ENCODE measurements around the gene KRT78. TPM values are rescaled to one million over a fixed set of nuclear protein-coding genes. Genes with fewer than 3 reads are reported as not detected.
A peak's percentile ranks its signal among the peaks of the same experiment; 100 is the strongest.
"Not testable (repeated sequence)": the region's sequence is repeated elsewhere in the genome, so short reads cannot be mapped to it uniquely, and the experiment has no call there.

The KRT78 gene
- total and polyA plus RNA-seq, 8 donors = 0.27 to 1.1 (median 0.45) TPM; not detected in 4

DNA sequence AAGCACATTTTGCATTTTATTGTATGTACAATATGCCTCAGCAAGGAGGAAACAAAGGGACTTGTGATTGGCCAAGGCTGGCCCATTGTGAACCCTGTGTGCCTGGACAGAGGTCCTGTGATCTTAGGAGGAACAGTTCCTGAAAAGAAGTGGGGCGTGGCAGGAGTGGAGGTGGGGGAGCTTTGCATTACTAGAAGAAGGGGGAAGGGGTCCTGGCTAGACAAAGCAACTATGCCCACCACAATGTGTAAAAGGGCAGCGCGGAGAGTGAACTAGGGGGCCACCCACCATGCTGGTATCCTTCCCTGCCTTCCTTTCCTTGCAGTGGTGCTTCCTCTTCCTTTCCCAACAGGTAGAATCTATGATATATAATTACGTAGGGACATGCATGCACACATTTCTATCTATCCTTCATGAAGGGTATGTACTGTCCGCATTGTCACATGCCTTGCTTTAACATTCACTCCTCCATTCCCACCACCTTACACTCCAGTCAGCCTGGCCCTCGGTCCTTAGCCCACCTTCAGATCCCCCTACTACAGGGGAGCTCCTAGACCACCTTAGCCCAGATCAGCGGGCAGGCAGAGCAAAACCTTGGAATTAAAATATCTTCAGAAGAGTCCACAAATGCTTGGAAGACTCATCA lies 43.5 kb upstream of the KRT78 start:
- Histone ChIP-seq H3K4me3 (no peak overlapping the region), H3K27ac (no peak overlapping the region), H3K27me3 (no peaks in the 10 kb centered on the region), H3K9me3 (no peaks in the 10 kb centered on the region), H3K36me3 (peaks cover 0 to 7% (median 0%) of the 10 kb centered on the region in 3 donors), H3K4me1 (peaks cover 6 to 18% (median 16%) of the 10 kb centered on the region in 3 donors)
- FAIRE-seq (no peak), ATAC-seq (no peak), DNase-seq (no peak)
- 84 to 89% methylated on average over 5 to 7 of the region's 7 CpGs for WGBS, 2 donors
- intact Hi-C loops (cut with DNase I) = loop anchor here in 1 of 3 donors (10.0 kb wide), 1 partner anchor 82 kb away; no protein-coding TSS in a partner anchor
- no peak for TF ChIP-seq CTCF (IDR thresholded peaks at IDR 0.05)

GRCh38 chr12:52891044-52891443 lies 42.2 kb upstream of the KRT78 start:
- WGBS, 2 donors = 60 to 72% methylated on average over 2 of the region's 2 CpGs
- no peak for FAIRE-seq

GRCh38 chr12:52890417-52890816 lies 41.6 kb upstream of the KRT78 start:
- Histone ChIP-seq H3K36me3 (no peaks in the 10 kb centered on the region), H3K27me3 (no peaks in the 10 kb centered on the region), H3K4me1 (peaks cover 0 to 4% (median under 1%) of the 10 kb centered on the region in 3 donors), H3K4me3 (no peak overlapping the region), H3K9me3 (no peaks in the 10 kb centered on the region), H3K27ac (no peak overlapping the region)
- WGBS, 2 donors = 96 to 98% methylated on average over 3 of the region's 3 CpGs
- FAIRE-seq (no peak), ATAC-seq (no peak), DNase-seq (no peak)
- intact Hi-C loops (cut with DNase I) = loop anchor here in 1 of 3 donors (10.0 kb wide), 1 partner anchor 84 kb away; no protein-coding TSS in a partner anchor
- no peak for TF ChIP-seq CTCF (IDR thresholded peaks at IDR 0.05)

More at GRCh38 chr12:52891044-52891443, 42.2 kb upstream of the KRT78 start:
- ATAC-seq (no peak), DNase-seq (no peak)
- Histone ChIP-seq H3K4me1 (peaks cover 5 to 11% (median 6%) of the 10 kb centered on the region in 3 donors), H3K27me3 (no peaks in the 10 kb centered on the region), H3K27ac (no peak overlapping the region), H3K9me3 (no peaks in the 10 kb centered on the region), H3K4me3 (no peak overlapping the region), H3K36me3 (no peaks in the 10 kb centered on the region)
- TF ChIP-seq CTCF (IDR thresholded peaks at IDR 0.05) = no peak
- intact Hi-C loops (cut with DNase I) = loop anchor here in 1 of 3 donors (10.0 kb wide), 1 partner anchor 84 kb away; no protein-coding TSS in a partner anchor

GRCh38 chr12:52884526-52885293 lies 35.9 kb upstream of the KRT78 start:
- Histone ChIP-seq H3K27me3 (no peaks in the 10 kb centered on the region), H3K36me3 (no peaks in the 10 kb centered on the region), H3K4me3 (no peak overlapping the region), H3K4me1 (peaks cover 0 to 4% (median 0%) of the 10 kb centered on the region in 3 donors), H3K27ac (peak overlapping the region; percentile 51 to 70 (median 61)), H3K9me3 (no peaks in the 10 kb centered on the region)
- DNase-seq = peak; percentile 76 to 96 (median 88)
- peak; percentile 84 to 91 (median 90) for ATAC-seq
- 17 to 18% methylated on average over 13 of the region's 13 CpGs for WGBS, 2 donors
- intact Hi-C loops (cut with DNase I) = loop anchor here in 1 of 3 donors (5.0 kb wide), 2 partner anchors 93 to 727 kb away; no protein-coding TSS in a partner anchor
- no peak for FAIRE-seq
- TF ChIP-seq CTCF (IDR thresholded peaks at IDR 0.05) = peak; percentile 92 to 97 (median 94)

DNA sequence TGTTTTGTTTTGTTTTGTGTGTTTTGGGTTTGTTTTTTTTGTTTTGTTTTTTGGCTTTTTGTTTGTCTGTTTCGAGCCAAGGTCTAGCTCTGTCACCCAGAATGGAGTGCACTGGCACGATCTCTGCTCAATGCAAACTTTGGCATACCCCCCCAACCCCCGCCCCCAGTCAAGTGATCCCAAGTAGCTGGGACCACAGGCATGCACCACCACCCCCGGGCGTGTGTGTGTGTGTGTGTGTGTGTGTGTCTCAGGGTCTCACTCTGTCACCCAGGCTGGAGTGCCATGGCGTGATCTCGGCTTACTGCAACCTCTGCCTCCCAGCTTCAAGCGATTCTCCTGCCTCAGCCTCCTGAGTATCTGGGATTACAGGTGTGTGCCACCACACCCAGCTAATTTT lies 31.7 kb upstream of the KRT78 start:
- peak in 1 of 6 donors; percentile 47 for DNase-seq
- ATAC-seq, H3K27me3 ChIP-seq, FAIRE-seq, H3K36me3 ChIP-seq, H3K4me3 ChIP-seq, H3K27ac ChIP-seq, H3K4me1 ChIP-seq, H3K9me3 ChIP-seq: not testable (repeated sequence)
- 59 to 61% methylated on average over 8 of the region's 8 CpGs for WGBS, 2 donors
- intact Hi-C loops (cut with DNase I) = loop anchor here in 1 of 3 donors (5.0 kb wide), 1 partner anchor 723 kb away; no protein-coding TSS in a partner anchor

All from pancreas (tissue), 10 donors.